Erythroblast (primary cell): Measurements from ENCODE around the gene PKP4.
"Not testable (repeated sequence)": the region's sequence is repeated elsewhere in the genome, so short reads cannot be mapped to it uniquely, and the experiment has no call there.

ENCODE experiments used
- DNase-seq, 2 experiments: peaks; one replicate each; lab custom pipeline; 2025; lab: John Stamatoyannopoulos, UW
- GATA1 ChIP-seq: IDR thresholded peaks from 2 replicates; pipeline ENCODE4 v1.6.1; 2011; ENCODE audit warnings: low read depth, mild to moderate bottlenecking, control low read depth, low read length, moderate library complexity
- POLR2A ChIP-seq: IDR thresholded peaks from 2 replicates; pipeline ENCODE4 v1.6.1; 2011; ENCODE audit warnings: mild to moderate bottlenecking, low read length

Gene PKP4

DNA sequence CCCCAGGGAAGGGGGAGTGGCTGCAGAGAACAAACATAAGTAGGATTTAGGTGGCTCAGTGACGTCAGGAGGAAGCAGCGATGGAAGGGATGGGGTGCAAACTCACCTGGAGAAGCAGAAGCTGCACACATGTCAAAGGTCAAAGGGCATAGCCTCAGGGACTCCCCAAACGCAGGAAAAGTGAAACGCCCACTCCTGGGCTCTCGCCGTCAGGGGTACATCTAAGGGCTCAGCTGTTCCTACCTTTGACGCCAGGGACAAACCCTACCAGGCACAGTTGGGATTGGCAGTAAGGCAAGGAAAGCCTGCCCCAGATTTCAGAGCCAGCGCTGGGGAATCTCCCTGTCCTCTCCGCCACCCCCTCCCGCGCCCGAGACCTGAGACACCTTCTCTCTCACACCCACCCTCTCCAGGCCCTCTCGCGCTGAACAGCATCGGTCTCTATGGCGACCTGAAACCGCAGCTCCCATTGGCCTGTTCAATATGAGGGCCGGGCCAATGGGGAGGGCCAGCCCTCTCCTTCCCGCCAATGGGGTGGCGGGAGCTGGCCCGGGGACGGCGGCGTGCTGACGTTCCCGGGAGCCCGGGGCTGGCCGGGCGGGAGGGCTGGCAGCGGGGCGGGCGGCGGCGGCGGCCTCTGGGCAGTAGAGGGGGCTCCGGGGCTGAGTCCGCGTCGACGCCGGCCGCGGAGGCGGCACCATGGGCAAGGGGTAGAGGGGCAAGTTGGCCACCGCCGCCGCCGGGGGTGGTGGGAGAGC is at the start of gene PKP4, which contains the start of gene CCDC148:
Gene PKP4, plus strand, starts transcription at position 644 of the 758 bp plus-strand sequence. CDS start 76,233 bp downstream, outside the sequence.
Gene CCDC148, minus strand, starts transcription at position 445 of the 758 bp plus-strand sequence. Its CDS starts 314 bp downstream, at position 131.
- TF ChIP-seq POLR2A: peak; percentile 36
- no peak for TF ChIP-seq GATA1
- DNase-seq: peak; percentile 92 to 95

DNA sequence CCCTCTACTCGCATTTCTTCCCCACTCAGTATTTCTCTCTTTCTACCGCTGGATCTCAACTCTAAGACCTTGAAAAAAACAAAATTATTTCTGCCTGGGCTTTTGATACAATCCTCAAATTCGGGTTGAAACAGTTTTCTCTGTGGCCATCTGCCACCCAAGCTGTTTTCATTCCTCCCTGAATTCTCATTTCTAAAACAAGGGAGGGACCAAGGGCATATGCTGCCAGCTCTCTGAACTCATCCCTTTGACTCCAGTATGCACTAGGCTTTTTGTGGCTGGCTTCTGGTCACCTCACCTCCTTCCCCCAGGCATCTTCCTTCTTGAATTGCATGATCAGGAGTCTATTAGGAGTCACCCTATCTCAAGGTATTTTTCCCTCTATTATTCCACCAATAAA is 49.7 kb upstream of the PKP4 start:
- DNase-seq: no peak
- TF ChIP-seq POLR2A (no peak), GATA1 (no peak)

DNA sequence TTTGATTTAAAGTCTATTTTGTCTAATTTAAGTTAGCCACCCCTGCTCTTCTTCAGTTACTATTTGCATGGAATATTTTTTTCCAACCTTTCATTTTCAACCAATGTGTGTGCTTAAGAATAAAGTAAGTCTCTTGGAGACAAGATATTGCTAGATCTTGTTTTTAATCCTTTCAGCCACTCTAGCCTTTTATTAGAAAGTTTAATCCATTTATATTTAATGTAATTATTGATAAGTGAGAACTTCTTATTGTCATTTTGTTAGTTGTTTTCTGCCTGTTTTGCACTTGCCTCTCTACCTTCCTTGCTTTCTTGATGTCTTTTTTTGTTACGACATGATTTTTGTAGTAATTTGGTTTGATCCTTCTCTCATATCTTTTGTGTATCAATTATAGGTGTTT is 46.6 kb upstream of the PKP4 start:
- no peak for DNase-seq
- no peak for TF ChIP-seq GATA1
- no peak for TF ChIP-seq POLR2A

DNA sequence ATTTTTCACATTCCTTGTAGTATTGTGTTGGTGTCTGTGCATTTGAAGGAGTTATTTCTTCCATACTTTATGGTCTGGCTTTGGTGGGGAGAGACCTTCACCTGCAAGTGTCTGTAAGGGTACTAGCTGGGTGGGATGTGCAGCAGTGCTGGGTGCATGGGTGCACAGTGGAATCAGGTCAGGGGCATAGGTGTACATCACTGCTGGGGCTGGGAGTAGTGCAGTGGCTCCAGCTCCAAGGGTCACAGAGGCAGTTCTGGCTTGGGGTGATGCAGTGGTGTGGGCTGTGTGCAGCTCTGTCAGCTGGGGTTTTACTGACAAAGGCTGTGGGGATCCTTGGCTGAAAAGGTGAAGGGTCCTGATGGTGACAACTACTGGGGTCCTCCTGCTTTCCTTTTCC is 45.0 kb upstream of the PKP4 start:
- no peak for TF ChIP-seq POLR2A
- no peak for TF ChIP-seq GATA1
- no peak for DNase-seq

DNA sequence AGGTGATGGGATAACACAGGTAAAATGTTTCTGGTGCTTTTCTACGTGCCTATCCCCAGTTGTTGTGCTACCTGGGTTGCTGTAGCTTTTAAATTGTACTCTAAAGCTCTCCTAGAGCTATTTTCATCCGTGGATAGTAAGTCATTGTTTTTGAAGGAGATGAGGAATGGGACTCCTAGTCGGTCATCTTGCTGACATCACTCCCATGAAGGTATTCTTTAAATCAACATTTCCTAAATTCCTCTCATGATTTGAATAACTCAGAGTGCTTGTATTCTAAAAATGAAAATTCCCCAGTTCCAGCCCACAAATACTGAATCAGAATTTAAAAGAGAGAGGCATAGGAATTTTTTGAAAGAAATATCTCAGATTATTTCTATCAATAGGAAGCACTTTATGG is 44.5 kb upstream of the PKP4 start:
- DNase-seq: no peak
- TF ChIP-seq POLR2A (no peak), GATA1 (no peak)

GRCh38 chr2:158413581-158413980 is 43.2 kb upstream of the PKP4 start:
- no peak for DNase-seq
- TF ChIP-seq POLR2A: no peak
- TF ChIP-seq GATA1: no peak

- TF ChIP-seq POLR2A: no peak
- TF ChIP-seq GATA1: no peak
- no peak for DNase-seq
Measured at GRCh38 chr2:158414538-158414937, 42.2 kb upstream of the PKP4 start.

DNA sequence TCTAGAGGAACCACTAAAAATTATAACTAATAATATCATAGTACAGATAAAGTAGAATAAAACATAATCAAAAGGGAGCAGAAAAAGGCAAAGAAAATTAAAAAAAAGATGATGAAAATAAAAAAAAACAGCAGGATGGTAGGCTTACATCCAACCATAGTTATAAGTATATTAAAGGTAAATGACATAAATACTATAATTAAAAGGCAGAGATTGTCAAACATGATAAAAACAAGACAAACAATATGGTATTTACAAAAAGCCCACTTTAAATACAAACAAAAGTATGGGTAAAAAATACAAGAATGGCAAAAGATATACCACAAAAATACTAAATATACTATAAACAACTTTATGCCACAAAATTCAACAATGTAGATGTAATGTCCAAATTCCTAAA is 24.6 kb upstream of the PKP4 start:
- TF ChIP-seq POLR2A (no peak), GATA1 (no peak)
- no peak for DNase-seq

GRCh38 chr2:158433716-158434115 is 23.0 kb upstream of the PKP4 start:
- DNase-seq: not testable (repeated sequence)

DNA sequence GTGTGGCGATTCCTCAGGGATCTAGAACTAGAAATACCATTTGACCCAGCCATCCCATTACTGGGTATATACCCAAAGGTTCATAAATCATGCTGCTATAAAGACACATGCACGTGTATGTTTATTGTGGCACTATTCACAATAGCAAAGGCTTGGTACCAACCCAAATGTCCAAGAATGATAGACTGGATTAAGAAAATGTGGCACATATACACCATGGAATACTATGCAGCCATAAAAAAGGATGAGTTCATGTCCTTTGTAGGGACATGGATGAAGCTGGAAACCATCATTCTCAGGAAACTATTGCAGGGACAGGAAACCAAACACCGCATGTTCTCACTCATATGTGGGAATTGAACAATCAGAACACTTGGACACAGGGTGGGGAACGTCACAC is 17.7 kb upstream of the PKP4 start:
- DNase-seq: not testable (repeated sequence)

DNA sequence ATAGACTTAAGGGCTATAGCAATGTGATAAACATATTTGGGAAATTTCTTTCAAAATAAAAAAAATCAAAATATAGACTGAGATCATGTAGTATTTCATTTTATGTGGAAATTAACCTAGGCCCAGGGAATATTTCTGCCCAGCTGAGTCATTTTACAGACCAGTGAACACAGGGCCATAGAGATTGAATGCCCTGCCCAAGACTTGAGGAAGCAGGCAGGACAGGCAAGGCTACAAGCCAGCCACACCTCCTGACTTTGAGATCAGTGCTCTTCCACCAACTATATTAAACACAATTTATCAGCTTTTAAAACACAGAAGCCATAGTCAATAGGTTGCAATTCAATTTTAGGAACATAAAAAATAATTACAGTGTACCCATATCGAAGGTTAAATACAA is 13.1 kb upstream of the PKP4 start:
- TF ChIP-seq GATA1 (no peak), POLR2A (no peak)
- DNase-seq: no peak

DNA sequence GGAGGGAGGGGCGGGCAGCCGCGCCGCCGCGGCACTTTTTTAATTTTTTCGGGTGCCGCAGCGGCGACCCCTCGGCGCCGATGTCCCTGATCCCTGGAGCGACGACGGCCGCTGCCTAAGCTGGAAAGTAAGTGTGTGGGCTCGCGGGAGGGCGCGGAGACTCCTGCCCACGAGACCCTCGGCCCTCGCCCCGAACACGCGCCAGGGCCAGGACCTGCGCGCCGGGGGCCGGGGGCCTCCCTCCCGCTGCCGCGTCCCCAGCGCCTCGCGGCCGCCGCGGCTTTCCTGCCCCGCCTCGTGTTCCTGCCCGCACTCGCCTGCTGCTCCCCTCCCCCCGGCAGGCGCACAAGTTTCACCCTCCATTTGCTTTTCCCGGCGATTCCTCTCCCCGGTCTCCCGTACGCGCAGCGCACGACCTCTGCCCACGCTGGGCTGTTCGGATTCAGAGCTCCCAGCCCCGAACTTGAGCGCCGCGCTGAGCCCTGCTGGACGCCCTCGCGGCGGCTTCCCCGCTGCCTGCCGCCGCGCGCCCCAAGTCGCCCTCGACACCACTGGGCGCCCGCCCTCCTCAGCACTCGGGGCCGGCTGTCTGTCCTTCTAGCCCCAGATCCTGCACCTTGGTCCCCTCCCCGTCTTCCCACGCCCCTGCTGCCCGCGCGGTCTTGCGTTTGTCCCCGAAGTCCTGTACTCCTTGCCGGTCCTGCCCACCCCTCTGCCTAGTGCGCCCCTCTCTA is 507 bp downstream of the PKP4 start:
- peak; percentile 80 to 86 for DNase-seq
- TF ChIP-seq POLR2A: no peak
- no peak for TF ChIP-seq GATA1

- DNase-seq: peak; percentile 80 to 86
- no peak for TF ChIP-seq POLR2A
Measured at GRCh38 chr2:158457826-158458616, 1.3 kb downstream of the PKP4 start.

GRCh38 chr2:158458617-158458920 is 1.8 kb downstream of the PKP4 start:
- TF ChIP-seq GATA1 (no peak), POLR2A (no peak)
- DNase-seq: peak; percentile 40 to 51
